ENCODE measurements around the gene SNHG17.

Gene SNHG17

GRCh38 chr20:38373898-38374297 lies 61.2 kb downstream of the SNHG17 start:
- DNase-seq = no peak

GRCh38 chr20:38373231-38373867 lies 61.8 kb downstream of the SNHG17 start:
- DNase-seq = no peak

DNA sequence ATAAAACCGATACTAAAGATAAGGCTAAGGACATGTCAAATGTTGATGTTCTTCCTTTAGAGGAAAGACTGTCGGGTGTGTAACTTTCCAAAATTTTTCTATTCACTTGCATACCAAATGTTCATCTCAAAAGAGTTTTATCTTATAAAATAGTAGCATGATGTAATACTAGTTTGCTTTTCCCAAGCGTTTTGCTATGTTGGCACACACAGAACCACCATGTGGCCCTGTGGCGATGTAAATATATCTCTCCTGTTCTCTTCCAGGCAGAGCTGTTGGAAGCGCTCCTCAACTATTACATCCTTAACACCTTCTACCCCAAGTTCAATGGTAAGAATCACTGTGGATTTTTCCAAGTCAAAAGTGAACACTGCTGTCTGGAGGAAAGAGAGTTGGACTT lies 62.3 kb downstream of the SNHG17 start:
- DNase-seq = no peak
